H9 (cell line): ENCODE results near the gene TNFSF8. TPM values are rescaled to one million over a fixed set of nuclear protein-coding genes. Genes with fewer than 3 reads are reported as not detected.

ENCODE experiments used
- DNase-seq: peaks from one replicate; pipeline ENCODE4 v3.0.0-alpha.2; 2017
- H2AFZ ChIP-seq: one replicate; pipeline ENCODE4 v1.6.1; 2013; ENCODE audit warnings: mild to moderate bottlenecking, low read length, control low read depth, moderate library complexity
- H2AK5ac ChIP-seq: 2 replicates; pipeline ENCODE4 v1.6.1; 2013; ENCODE audit warnings: low read length, control low read depth, mixed read lengths; ENCODE audit not compliant: insufficient read length
- H2BK120ac ChIP-seq: one replicate; pipeline ENCODE4 v1.6.1; 2013; ENCODE audit warnings: low read depth, mild to moderate bottlenecking, low read length, control low read depth, inconsistent platforms; ENCODE audit not compliant: poor library complexity, severe bottlenecking
- H2BK12ac ChIP-seq: 2 replicates; pipeline ENCODE4 v1.6.1; 2013; ENCODE audit warnings: low read length, control low read depth, mixed read lengths, low read depth; ENCODE audit not compliant: insufficient read length
- H2BK15ac ChIP-seq: 2 replicates; pipeline ENCODE4 v1.6.1; 2013; ENCODE audit warnings: low read depth, low read length, control low read depth
- H2BK20ac ChIP-seq: one replicate; pipeline ENCODE4 v1.6.1; 2013; ENCODE audit warnings: low read depth, mild to moderate bottlenecking, low read length, control low read depth, inconsistent platforms; ENCODE audit not compliant: poor library complexity, severe bottlenecking
- H2BK5ac ChIP-seq: 2 replicates; pipeline ENCODE4 v1.6.1; 2013; ENCODE audit warnings: low read length, control low read depth, mixed read lengths; ENCODE audit not compliant: insufficient read length
- H3K14ac ChIP-seq: 2 replicates; pipeline ENCODE4 v1.6.1; 2013; ENCODE audit warnings: low read length, control low read depth; ENCODE audit not compliant: insufficient read depth
- H3K18ac ChIP-seq: 2 replicates; pipeline ENCODE4 v1.6.1; 2013; ENCODE audit warnings: low read depth, mild to moderate bottlenecking, mixed read lengths, low read length, control low read depth; ENCODE audit not compliant: insufficient read length
- H3K23ac ChIP-seq: 2 replicates; pipeline ENCODE4 v1.6.1; 2013; ENCODE audit warnings: low read length, control low read depth, mixed read lengths, low read depth; ENCODE audit not compliant: insufficient read length
- H3K23me2 ChIP-seq: 2 replicates; pipeline ENCODE4 v1.6.1; 2013; ENCODE audit warnings: low read depth, mild to moderate bottlenecking, mixed read lengths, low read length, control low read depth; ENCODE audit not compliant: insufficient read length, poor library complexity, severe bottlenecking
- H3K27ac ChIP-seq: 2 replicates; pipeline ENCODE4 v1.5.1; 2013; ENCODE audit warnings: low read length, control low read depth, mixed read lengths, low read depth; ENCODE audit not compliant: insufficient read length
- H3K27me3 ChIP-seq: 2 replicates; pipeline ENCODE4 v1.6.1; 2013; ENCODE audit warnings: low read length, control low read depth, inconsistent platforms; ENCODE audit not compliant: insufficient read depth
- H3K4ac ChIP-seq: 2 replicates; pipeline ENCODE4 v1.6.1; 2013; ENCODE audit warnings: low read depth, mild to moderate bottlenecking, control low read depth, inconsistent platforms, low read length, moderate library complexity
- H3K4me1 ChIP-seq: 2 replicates; pipeline ENCODE4 v1.6.1; 2013; ENCODE audit warnings: low read length, control low read depth, inconsistent platforms; ENCODE audit not compliant: insufficient read depth
- H3K4me2 ChIP-seq: 2 replicates; pipeline ENCODE4 v1.6.1; 2013; ENCODE audit warnings: low read length, control low read depth, mixed read lengths; ENCODE audit not compliant: insufficient read length, insufficient read depth
- H3K56ac ChIP-seq: 2 replicates; pipeline ENCODE4 v1.6.1; 2013; ENCODE audit warnings: low read depth, mild to moderate bottlenecking, mixed read lengths, low read length, control low read depth; ENCODE audit not compliant: insufficient read length
- H3K79me1 ChIP-seq: 2 replicates; pipeline ENCODE4 v1.6.1; 2013; ENCODE audit warnings: low read depth, mild to moderate bottlenecking, moderate library complexity, low read length, control low read depth, inconsistent platforms; ENCODE audit not compliant: insufficient read depth, poor library complexity, severe bottlenecking
- H3K79me2 ChIP-seq: 2 replicates; pipeline ENCODE4 v1.6.1; 2013; ENCODE audit warnings: low read length, control low read depth, inconsistent platforms; ENCODE audit not compliant: insufficient read depth
- H3K9ac ChIP-seq: 2 replicates; pipeline ENCODE4 v1.6.1; 2013; ENCODE audit warnings: low read length, control low read depth, mixed read lengths; ENCODE audit not compliant: insufficient read length; ENCODE audit errors: extremely low read depth
- H3K9me3 ChIP-seq: one replicate; pipeline ENCODE4 v1.6.1; 2013; ENCODE audit warnings: low read depth, low read length, inconsistent platforms; ENCODE audit not compliant: control insufficient read depth
- H3T11ph ChIP-seq: one replicate; pipeline ENCODE4 v1.6.1; 2013; ENCODE audit warnings: mild to moderate bottlenecking, low read length, control low read depth, inconsistent platforms
- H4K20me1 ChIP-seq: one replicate; pipeline ENCODE4 v1.6.1; 2013; ENCODE audit not compliant: control insufficient read depth, insufficient read length, insufficient read depth
- H4K5ac ChIP-seq: 2 replicates; pipeline ENCODE4 v1.6.1; 2013; ENCODE audit warnings: low read depth, mild to moderate bottlenecking, mixed read lengths, low read length, control low read depth; ENCODE audit not compliant: insufficient read length
- H4K8ac ChIP-seq: replicated peaks from 2 replicates; pipeline ENCODE4 v1.6.1; 2013; ENCODE audit warnings: low read length, control low read depth, mixed read lengths, low read depth; ENCODE audit not compliant: insufficient read length
- H4K91ac ChIP-seq: 2 replicates; pipeline ENCODE4 v1.6.1; 2013; ENCODE audit warnings: low read depth, mild to moderate bottlenecking, moderate library complexity, mixed read lengths, low read length, control low read depth; ENCODE audit not compliant: insufficient read length
- H3K27ac Mint-ChIP-seq, 3 experiments: 2 replicates in 2 of 3; 3 replicates in 1 of 3; pipeline ENCODE4 v1.8.0; 2020 to 2021; ENCODE audit warnings: mixed read lengths in 3 of 3, mild to moderate bottlenecking in 1 of 3, moderate library complexity in 1 of 3
- H3K27me3 Mint-ChIP-seq: 2 replicates; pipeline ENCODE4 v1.8.0; 2021; ENCODE audit warnings: low read depth, mild to moderate bottlenecking, moderate library complexity, mixed read lengths
- H3K36me3 Mint-ChIP-seq, 3 experiments: 2 replicates in 2 of 3; 3 replicates in 1 of 3; pipeline ENCODE4 v1.8.0; 2020 to 2021; ENCODE audit warnings: low read depth in 3 of 3, mixed read lengths in 3 of 3; ENCODE audit not compliant: insufficient read depth in 1 of 3
- H3K4me1 Mint-ChIP-seq, 2 experiments: 2 replicates each; pipeline ENCODE4 v1.8.0; 2020; ENCODE audit warnings: mixed read lengths in 2 of 2
- H3K4me3 Mint-ChIP-seq, 2 experiments: 2 replicates in 1 of 2; 3 replicates in 1 of 2; pipeline ENCODE4 v1.8.0; 2020 to 2021; ENCODE audit warnings: mild to moderate bottlenecking in 2 of 2, mixed read lengths in 2 of 2, moderate library complexity in 1 of 2
- H3K9me3 Mint-ChIP-seq, 2 experiments: 2 replicates in 1 of 2; 3 replicates in 1 of 2; pipeline ENCODE4 v1.8.0; 2020; ENCODE audit warnings: mild to moderate bottlenecking in 2 of 2, mixed read lengths in 2 of 2, moderate library complexity in 1 of 2
- WGBS: extraction: QIAGEN DNeasy Blood & Tissue Kit; methylation state at CpG from one replicate; pipeline ENCODE4 v1.1.7; 2013; ENCODE audit warnings: missing lambda C conversion rate, low lambda C conversion rate, mixed read lengths; ENCODE audit not compliant: insufficient read length; ENCODE audit errors: extremely low coverage; 5-methylcytosine and 5-hydroxymethylcytosine counted together
- total RNA-seq: library from RNA; stranded (reverse); gene quantifications from 2 replicates; pipeline ENCODE4 v1.2.1, GENCODE V29; 2021
- TF ChIP-seq, protein P1 (sequence below): fragments of 200-600 bp; sonication (generic); conservative IDR thresholded peaks from 3 replicates; pipeline ENCODE4 v1.8.0; 2021; ENCODE audit warnings: antibody characterized with exemption, mild to moderate bottlenecking

TNFSF8 gene
- total RNA-seq, 1 experiment from 2014 or later: not detected

GRCh38 chr9:114969269-114969668 lies 38.9 kb upstream of the TNFSF8 start:
- TF ChIP-seq, protein P1, sequence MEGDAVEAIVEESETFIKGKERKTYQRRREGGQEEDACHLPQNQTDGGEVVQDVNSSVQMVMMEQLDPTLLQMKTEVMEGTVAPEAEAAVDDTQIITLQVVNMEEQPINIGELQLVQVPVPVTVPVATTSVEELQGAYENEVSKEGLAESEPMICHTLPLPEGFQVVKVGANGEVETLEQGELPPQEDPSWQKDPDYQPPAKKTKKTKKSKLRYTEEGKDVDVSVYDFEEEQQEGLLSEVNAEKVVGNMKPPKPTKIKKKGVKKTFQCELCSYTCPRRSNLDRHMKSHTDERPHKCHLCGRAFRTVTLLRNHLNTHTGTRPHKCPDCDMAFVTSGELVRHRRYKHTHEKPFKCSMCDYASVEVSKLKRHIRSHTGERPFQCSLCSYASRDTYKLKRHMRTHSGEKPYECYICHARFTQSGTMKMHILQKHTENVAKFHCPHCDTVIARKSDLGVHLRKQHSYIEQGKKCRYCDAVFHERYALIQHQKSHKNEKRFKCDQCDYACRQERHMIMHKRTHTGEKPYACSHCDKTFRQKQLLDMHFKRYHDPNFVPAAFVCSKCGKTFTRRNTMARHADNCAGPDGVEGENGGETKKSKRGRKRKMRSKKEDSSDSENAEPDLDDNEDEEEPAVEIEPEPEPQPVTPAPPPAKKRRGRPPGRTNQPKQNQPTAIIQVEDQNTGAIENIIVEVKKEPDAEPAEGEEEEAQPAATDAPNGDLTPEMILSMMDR: no peak
- Mint-ChIP-seq H3K4me1 (peaks cover 8 to 14% of the 10 kb centered on the region in 2 experiments), H3K27ac (no peak overlapping the region), H3K27me3 (peaks cover 35% of the 10 kb centered on the region), H3K36me3 (no peaks in the 10 kb centered on the region), H3K4me3 (no peak overlapping the region), H3K9me3 (peaks cover 0 to 3% of the 10 kb centered on the region in 2 experiments; a peak in 1 of 5 replicates)
- Histone ChIP-seq H4K8ac (no peak overlapping the region), H2BK15ac (no peak overlapping the region), H2BK20ac (no peak overlapping the region), H4K20me1 (no peaks in the 10 kb centered on the region), H3K9ac (no peak overlapping the region), H3K4me2 (no peak overlapping the region), H3K18ac (no peak overlapping the region), H3K79me1 (no peaks in the 10 kb centered on the region), H2BK5ac (no peak overlapping the region), H2BK12ac (no peak overlapping the region), H3K14ac (no peak overlapping the region), H3K9me3 (no peaks in the 10 kb centered on the region), H3K4me1 (no peaks in the 10 kb centered on the region), H3K27ac (no peak overlapping the region), H4K91ac (no peak overlapping the region), H2AK5ac (no peak overlapping the region), H2BK120ac (no peak overlapping the region), H3T11ph (no peak overlapping the region), H3K56ac (no peak overlapping the region), H3K79me2 (no peaks in the 10 kb centered on the region), H3K23me2 (no peaks in the 10 kb centered on the region), H3K27me3 (no peaks in the 10 kb centered on the region; the same call in 1 of the 2 replicates), H2AFZ (no peak overlapping the region), H3K4ac (no peak overlapping the region), H3K23ac (no peak overlapping the region), H4K5ac (no peak overlapping the region)
- no peak for DNase-seq
- no CpG with 5 or more reads among the region's 1 CpG for WGBS
